ENCODE data around the gene LHFPL3.
A peak's percentile ranks its signal among the peaks of the same experiment; 100 is the strongest.

The LHFPL3 gene

GRCh38 chr7:104883248-104883717 is 554.9 kb downstream of the LHFPL3 start:
- no peak for TF ChIP-seq CTCF (conservative IDR thresholded peaks at IDR 0.05; ENCODE audit: low read depth, low read length)
- no peak overlapping the region for H3K4me3 ChIP-seq (ENCODE audit: low read depth, low read length)
- DNase-seq (ENCODE audit: low read depth) = no peak

DNA sequence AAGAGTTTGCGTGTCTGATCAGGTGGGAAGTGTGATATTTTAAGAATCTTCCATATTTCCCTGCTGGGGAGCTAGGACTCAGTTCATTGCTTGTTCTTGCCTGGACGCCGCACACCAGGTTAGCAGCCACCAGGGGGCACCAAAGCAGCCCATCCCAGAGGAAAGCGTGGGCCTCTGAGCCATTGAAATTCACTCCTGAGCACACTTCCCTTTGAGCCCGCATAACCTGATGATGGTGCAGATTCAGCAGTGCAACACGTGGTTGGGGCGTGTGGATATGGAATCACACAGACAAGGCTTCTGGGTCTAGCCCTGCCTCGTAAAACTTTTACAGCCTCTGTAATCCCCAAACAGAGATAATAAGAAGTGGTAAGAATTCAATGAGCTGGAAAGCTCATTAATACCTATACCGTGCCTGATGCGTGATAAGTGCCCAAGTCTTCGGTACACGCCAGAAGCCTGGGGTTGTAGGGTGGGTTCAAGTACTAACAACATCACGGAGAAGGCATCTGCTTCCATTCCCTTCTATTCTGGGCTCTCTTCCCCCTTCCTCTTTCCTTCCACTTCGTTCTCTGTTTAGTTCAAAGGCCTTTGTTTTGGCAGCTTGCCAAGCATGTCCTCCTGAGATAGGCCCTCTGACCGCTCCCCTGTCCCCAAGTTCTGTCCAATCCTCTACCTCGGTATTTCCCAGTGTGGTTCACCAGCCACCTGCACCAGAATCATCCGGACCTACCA is 555.5 kb downstream of the LHFPL3 start:
- H3K4me3 ChIP-seq (ENCODE audit: low read depth, low read length) = no peak overlapping the region
- peak; percentile 89 for DNase-seq (ENCODE audit: low read depth)
- TF ChIP-seq CTCF (conservative IDR thresholded peaks at IDR 0.05; ENCODE audit: low read depth, low read length) = peak; percentile 98

- no peak overlapping the region for H3K4me3 ChIP-seq (ENCODE audit: low read depth, low read length)
- no peak for DNase-seq (ENCODE audit: low read depth)
- no peak for TF ChIP-seq CTCF (conservative IDR thresholded peaks at IDR 0.05; ENCODE audit: low read depth, low read length)
These were observed 558.2 kb downstream of the LHFPL3 start for GRCh38 chr7:104886651-104887050.

DNA sequence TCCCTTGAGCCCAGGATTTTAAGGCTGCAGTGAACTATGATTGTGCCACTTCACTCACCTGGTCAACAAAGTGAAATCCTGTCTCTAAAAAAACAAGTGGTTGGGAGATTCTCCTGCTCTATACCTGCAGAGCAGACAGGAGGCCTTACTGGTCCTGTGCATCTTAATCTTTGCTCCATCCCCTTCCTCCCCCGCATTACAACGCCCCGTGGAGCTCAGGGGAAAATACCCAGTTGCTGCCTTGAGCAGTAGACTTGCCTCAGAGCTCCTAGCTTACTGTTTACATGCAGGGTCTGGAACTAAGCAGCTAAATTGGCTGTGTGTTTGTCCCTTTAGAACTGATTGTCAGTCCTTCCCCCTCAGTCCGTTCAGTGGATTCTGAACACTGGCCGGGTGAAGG is 561.8 kb downstream of the LHFPL3 start:
- TF ChIP-seq CTCF (conservative IDR thresholded peaks at IDR 0.05; ENCODE audit: low read depth, low read length) = no peak
- DNase-seq (ENCODE audit: low read depth) = no peak
- H3K4me3 ChIP-seq (ENCODE audit: low read depth, low read length) = no peak overlapping the region

- H3K4me3 ChIP-seq (ENCODE audit: low read depth, low read length) = no peak overlapping the region
- DNase-seq (ENCODE audit: low read depth) = no peak
- TF ChIP-seq CTCF (conservative IDR thresholded peaks at IDR 0.05; ENCODE audit: low read depth, low read length) = no peak
These were observed 563.5 kb downstream of the LHFPL3 start for GRCh38 chr7:104891949-104892348.

DNA sequence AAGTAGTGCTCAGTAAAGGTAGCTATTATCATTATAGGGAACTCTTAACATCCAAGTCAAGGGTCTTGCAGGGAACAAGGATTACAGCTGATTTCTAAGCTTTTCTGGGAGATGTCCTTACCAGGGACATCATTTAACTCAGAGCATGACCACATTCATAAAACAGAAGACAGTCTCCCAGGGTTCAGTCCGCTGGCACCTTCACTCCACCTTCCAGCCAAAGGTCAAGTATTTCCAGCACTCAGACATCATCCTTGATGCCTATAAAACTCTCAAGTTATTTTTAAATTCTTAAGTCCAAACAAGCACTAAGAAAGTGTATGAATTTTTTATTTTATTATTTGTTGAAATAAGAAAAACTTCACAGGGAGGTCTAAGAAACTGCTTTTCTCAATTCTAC is 565.9 kb downstream of the LHFPL3 start:
- DNase-seq (ENCODE audit: low read depth) = no peak
- no peak overlapping the region for H3K4me3 ChIP-seq (ENCODE audit: low read depth, low read length)
- TF ChIP-seq CTCF (conservative IDR thresholded peaks at IDR 0.05; ENCODE audit: low read depth, low read length) = no peak
